GM13976 (cell line): ENCODE measurements around the gene NSMF.
A peak's percentile ranks its signal among the peaks of the same experiment; 100 is the strongest.

ENCODE experiments used
- DNase-seq: peaks from one replicate; pipeline ENCODE4 v3.0.0; 2012; ENCODE audit warnings: low spot score
- in situ Hi-C: fragments of 300-500 bp; cut with MboI; formaldehyde crosslinking; loops from one replicate; pipeline ENCODE4 v1.12.0; 2022; ENCODE audit warnings: low sequenced_read_pairs, mixed read lengths, inconsistent platforms; ENCODE audit not compliant: unreplicated experiment
- TF ChIP-seq, protein P1 (sequence below): IDR thresholded peaks from 2 replicates; pipeline ENCODE4 v1.5.1; 2012; ENCODE audit warnings: borderline replicate concordance, mild to moderate bottlenecking; ENCODE audit not compliant: insufficient read depth; ENCODE audit errors: extremely low read depth, missing control alignments, control extremely low read depth

Gene NSMF

DNA sequence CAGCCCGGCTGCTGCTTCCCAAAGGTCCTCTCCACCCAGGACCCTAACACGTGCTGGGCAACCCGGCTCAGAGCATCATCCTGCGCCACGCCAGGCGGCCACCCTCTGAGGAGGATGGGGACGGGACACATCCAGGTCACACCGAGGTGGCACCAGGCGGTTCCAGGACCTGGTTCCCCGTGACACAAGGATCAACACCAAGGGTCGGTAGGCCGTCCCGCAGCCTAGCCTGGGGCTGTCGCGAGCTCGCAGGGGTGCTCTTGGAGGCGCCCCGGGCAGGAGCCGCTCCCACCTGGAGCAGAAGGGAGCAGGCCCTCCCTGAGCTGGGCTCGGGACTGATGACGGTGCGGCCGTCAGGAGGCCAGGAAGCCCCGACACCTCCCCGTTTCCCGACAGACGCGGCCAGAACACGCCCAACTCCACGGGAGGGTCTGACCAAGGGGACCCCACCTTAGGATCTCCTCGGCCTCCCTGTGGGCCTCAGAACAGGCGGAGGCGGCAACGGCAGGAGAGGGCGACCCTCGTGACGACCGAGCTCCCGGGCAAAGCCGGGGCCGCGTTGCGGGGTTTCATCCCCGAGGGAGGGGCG is 42.5 kb downstream of the NSMF start:
- DNase-seq = no peak
- TF ChIP-seq, protein P1, sequence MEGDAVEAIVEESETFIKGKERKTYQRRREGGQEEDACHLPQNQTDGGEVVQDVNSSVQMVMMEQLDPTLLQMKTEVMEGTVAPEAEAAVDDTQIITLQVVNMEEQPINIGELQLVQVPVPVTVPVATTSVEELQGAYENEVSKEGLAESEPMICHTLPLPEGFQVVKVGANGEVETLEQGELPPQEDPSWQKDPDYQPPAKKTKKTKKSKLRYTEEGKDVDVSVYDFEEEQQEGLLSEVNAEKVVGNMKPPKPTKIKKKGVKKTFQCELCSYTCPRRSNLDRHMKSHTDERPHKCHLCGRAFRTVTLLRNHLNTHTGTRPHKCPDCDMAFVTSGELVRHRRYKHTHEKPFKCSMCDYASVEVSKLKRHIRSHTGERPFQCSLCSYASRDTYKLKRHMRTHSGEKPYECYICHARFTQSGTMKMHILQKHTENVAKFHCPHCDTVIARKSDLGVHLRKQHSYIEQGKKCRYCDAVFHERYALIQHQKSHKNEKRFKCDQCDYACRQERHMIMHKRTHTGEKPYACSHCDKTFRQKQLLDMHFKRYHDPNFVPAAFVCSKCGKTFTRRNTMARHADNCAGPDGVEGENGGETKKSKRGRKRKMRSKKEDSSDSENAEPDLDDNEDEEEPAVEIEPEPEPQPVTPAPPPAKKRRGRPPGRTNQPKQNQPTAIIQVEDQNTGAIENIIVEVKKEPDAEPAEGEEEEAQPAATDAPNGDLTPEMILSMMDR = no peak
- in situ Hi-C loops = no loop called here

DNA sequence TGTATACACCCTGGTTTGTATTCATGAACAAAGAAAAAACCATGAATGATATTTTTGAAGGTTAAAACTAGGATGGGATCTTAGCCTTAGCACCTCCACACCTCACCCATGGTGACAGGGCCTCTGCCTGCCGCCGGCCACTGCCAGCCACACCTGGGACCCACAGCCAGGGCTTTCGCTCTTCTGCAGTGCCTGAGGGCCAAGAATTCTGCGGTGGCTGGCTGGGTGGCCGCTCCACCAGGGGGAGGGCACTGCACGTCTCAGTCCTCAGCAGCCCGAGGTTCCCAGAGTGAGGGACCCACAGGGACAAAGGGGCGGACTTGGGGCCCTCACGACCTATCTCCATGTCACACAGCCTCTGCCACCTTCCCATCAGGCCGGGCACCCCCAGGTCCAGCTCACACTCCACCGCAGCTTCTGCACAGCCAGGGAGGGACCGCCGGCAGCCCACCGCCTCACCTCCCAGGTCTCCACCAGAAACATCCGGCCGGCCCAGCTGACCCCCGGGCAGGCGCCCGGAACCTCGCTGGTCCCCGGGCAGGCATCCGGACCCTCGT is 43.0 kb downstream of the NSMF start:
- no peak for DNase-seq
- TF ChIP-seq, protein P1 = no peak
- in situ Hi-C loops = no loop called here

DNA sequence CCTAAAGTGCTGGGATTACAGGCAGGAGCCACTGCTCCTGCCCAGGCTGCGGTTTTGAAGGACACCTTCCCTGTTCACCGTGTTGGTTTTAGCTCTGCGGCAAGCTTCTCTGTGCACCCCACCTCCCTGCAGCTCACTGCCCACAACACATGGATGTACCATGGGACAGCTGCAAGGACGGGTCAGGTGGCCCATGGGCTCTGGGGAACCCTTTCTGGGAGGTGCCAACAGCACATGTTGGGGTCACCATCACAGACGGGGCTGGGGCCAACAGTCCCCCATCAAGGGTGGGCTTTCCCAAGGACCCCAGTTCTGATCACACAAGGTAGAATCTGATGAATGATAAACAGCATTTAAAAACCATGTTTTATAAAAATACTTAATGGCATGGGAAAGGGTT is 43.7 kb downstream of the NSMF start:
- DNase-seq = no peak
- in situ Hi-C loops = no loop called here
- TF ChIP-seq, protein P1 = no peak

DNA sequence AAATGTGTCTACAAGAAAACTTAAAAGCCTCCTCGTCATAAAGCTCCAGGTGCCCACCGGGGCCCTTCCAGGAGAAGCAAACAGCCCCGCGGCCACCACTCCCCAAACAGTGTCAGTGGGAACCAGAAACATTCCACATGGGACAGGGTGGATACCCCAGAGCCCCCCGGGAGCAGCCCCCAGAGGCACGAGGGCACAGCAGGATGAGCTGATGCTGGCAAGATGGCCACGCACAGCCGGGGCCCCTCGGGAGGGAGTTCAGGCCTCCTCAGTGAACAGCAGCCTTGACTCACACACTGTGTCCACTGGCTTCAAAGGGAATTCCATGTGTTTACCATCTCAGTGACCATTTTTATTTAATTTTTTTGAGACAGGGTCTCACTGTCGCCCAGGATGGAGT is 46.7 kb downstream of the NSMF start:
- in situ Hi-C loops = no loop called here
- TF ChIP-seq, protein P1 = no peak
- no peak for DNase-seq

DNA sequence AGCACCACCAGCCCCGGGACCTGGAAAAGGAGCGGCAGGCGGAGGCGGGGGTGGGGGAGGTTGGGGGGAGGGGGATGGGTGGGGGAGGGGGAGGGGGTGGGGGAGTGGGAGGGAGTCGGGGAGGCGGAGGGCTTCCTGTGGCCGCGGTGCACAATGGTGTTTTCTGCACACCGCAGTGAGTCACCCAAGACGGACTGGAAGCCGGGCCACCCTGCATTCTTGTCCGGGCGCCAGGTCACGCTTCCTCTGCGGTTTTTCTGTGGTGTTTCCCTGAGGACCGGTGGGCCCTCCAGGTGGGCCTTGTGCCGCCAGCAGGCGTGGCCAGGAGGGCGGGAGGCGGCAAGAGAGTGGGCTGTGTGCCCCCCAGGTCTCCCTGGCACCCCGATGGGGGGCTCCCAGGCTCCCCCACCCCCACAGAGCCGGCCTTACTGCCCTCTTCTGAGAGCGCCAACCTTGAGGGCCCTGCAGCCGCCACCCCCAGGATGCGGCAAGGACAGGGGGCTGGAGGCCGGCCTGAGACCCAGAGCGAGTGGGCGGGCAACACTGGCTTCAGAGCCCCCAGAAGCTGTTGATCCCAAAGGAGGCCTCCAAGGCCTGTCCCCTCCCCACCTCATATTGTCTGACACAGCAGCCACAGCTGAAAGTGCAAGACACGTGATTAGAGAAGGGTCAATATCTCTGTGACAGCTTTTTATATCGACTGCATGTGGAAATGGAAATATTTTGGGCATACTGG is 47.3 kb downstream of the NSMF start:
- TF ChIP-seq, protein P1 = no peak
- DNase-seq = peak; percentile 85
- in situ Hi-C loops = no loop called here

DNA sequence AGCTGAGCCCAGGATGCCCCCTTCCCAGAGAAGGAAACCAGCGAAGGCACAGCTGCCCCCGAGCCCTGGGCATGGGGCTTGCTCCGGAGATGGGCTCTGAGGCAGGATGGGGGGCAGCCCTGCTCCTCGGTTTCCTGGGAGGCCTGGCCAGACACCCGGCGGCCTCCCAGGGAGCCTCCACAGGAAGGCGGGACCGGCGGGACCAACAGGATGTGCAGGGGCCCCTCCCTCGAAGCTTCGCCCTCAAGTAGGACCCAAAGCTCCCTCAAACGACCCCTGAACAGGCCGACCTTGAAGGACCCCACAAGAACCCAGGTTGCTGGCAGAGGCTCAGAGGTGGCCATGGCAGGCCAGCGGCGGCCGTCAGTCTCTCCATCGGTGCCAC is 47.9 kb downstream of the NSMF start:
- in situ Hi-C loops = no loop called here
- no peak for DNase-seq
- TF ChIP-seq, protein P1 = no peak
